NCI-H748 (cell line): ENCODE results near the gene REXO5.
"Not testable (repeated sequence)": the region's sequence is repeated elsewhere in the genome, so short reads cannot be mapped to it uniquely, and the experiment has no call there.

Experiments
- DNase-seq: peaks from one replicate; lab custom pipeline; 2025; ENCODE audit not compliant: unreplicated experiment; lab: John Stamatoyannopoulos, UW

REXO5 gene, protein sequence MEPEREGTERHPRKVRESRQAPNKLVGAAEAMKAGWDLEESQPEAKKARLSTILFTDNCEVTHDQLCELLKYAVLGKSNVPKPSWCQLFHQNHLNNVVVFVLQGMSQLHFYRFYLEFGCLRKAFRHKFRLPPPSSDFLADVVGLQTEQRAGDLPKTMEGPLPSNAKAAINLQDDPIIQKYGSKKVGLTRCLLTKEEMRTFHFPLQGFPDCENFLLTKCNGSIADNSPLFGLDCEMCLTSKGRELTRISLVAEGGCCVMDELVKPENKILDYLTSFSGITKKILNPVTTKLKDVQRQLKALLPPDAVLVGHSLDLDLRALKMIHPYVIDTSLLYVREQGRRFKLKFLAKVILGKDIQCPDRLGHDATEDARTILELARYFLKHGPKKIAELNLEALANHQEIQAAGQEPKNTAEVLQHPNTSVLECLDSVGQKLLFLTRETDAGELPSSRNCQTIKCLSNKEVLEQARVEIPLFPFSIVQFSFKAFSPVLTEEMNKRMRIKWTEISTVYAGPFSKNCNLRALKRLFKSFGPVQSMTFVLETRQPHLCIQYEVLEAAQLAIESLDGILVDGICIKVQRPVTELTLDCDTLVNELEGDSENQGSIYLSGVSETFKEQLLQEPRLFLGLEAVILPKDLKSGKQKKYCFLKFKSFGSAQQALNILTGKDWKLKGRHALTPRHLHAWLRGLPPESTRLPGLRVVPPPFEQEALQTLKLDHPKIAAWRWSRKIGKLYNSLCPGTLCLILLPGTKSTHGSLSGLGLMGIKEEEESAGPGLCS

DNA sequence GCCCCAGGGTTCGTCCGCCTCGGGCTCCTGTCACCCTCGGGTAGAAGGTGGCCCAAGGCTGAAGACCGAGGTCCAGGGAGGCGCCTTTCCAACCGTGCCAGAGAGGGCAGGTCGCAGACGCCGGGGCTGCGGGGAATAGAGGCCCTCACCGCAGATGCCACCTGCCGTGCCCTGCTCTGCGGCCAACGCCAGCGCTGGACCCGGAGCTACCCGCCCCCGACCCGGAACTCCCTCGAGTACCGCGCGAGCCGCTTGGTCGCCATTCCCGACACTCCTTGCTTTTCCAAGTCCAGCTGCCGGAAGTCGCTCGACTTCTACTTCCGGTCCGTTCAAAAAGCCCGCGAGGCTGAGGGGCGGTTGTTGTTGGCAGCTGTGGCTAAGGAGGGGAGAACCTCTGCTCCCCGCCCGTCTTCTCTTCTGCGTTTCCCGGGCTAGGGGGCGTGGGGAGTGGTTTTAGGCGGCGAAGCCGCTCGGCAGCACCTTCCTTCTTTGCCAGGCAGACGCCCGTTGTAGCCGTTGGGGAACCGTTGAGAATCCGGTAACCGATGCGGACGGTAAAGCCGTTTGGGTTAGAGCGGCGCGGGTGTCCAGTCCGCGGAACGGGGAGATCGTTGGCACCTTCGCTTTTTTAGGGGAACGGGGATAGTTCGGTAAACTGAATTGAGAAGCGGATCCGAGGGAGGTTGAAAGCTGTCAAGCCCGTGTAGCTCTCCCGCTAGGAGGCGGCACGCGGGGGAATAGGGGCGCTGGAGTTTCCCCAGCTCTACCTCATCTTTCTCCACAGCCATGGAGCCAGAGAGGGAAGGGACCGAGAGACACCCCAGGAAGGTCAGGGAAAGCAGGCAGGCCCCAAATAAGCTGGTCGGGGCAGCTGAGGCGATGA lies at the start of gene REXO5, which contains the start of gene ERI2:
TSS of gene REXO5 (plus strand) at position 360 of the 883 bp plus-strand sequence. CDS start at position 787, 427 bp downstream.
TSS of gene ERI2 (minus strand) at position 305 of the 883 bp plus-strand sequence. CDS start at position 263, 42 bp downstream.
- DNase-seq = peak; percentile 95

DNA sequence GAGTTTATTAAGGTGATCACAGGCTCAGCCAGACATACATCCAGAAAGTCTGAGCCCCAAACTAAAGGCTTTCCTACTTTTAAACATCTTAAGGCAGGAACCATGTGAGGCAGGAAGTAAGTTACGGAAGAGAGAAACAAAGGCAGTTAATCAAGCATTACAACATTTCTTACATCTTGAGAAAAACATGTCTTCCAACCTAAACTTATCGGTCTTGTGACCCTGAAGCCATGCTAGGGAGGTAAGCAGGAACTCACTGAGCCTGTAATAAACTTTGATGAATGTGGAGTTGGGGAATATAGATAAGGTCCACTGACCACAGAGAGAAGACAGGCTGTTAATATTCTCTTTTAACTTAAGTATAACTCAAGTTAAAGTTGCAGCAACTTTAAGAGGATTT lies 46.0 kb upstream of the REXO5 start:
- no peak for DNase-seq

DNA sequence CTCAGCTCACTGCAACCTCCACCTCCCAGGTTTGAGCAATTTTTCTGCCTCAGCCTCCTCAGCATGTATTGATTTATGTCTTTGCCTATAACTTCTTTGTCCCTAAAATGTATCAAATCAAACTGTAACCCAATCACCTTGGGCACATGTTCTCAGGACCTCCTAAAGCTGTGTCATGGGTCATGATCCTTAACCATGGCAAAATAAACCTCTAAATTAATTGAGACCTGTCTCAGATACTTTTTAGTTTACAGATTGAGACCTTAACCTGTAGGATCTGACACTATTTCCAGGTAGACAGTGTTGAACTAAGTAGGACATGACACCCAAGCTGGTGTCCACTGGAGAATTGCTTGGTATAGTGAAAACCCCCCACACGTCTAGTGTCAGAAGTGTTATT lies 45.2 kb upstream of the REXO5 start:
- DNase-seq = no peak

DNA sequence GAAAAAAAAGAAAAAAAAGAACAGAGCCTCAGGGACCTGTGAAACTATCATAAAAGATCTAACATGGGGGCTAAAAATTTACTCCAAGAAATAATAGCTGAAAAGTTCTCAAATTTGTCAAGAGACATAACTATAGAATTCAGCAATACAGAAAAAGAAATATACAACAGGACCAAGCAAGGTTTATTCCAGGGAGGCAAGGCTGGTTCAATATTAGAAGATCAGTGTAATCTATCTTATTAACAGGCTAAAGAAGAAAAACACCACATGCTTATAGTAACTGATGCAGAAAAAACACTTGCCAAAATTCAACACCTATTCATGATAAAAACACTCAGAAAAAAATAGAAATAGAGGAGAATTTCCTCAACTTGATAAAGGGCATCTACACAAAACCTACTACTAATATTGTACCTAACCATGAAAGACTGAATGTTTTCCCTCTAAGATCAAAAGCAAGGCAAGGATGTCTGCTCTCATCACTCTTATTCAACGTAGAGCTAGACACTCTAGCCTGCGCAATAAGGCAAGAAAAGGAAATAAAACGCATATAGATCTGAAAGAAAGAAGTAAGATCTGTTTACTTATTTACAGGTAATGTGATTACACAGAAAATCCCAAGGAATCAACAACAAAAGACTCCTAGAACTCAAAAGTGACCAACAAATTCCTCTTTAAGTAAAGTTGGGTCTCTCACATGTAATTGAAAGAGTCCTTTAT lies 43.8 kb upstream of the REXO5 start:
- no peak for DNase-seq

DNA sequence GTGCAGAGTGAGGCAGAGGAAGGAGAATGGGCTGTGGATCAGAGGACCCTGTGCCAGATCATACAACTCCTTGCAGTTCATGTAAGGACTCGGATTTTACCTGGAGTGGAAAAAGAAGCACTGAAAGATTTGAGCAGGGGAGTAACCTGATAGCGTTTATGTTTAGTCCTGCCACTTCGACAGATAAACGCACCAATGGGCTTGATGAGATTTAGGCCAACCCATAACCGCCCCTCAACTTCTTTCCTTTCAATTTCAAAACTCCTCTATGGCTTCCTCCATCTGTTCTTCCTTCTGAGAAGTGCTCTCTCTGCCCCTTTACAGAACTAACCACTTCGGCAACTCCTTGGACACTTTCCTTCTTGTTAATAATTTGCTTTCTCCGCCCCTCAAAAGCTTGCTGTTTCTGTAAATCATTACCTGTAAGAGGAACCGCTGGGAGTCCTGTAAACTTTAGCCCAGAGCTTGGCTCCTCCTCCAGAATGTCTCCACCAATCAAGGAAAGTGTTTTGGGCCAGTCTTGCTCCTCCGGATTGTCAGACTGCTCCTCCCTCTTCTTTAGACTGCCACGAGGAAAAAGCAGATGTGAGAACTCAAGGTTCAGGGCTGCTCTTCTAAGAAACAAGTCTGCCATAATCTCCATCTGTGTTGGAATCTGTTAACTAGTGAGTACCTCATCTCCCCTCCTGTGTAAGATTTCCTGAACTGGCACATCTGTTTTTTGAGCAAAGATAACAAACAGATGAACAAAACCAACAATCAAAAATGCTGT lies 42.7 kb upstream of the REXO5 start, which contains the start of gene ACSM3:
TSS of gene ACSM3 (plus strand) at position 554 of the 772 bp plus-strand sequence. CDS start 6,021 bp downstream, outside the sequence.
- DNase-seq = peak; percentile 14

DNA sequence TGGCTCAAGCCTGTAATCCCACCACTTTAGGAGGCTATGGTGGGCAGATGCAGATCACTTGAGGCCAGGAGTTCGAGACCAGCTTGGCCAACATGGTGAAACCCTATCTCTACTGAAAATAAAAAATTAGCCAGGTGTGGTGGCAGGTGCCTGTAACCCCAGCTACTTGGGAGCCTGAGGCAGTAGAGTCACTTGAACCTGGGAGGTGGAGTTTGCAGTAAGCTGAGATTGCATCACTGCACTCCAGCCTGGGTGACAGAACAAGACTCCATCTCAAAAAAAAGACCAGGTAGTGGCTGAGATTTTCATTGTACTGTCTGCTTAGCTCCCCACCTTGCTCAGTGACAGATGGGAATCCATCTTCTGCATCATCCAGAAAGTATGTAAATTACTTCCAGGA lies 41.9 kb upstream of the REXO5 start:
- not testable (repeated sequence) for DNase-seq

DNA sequence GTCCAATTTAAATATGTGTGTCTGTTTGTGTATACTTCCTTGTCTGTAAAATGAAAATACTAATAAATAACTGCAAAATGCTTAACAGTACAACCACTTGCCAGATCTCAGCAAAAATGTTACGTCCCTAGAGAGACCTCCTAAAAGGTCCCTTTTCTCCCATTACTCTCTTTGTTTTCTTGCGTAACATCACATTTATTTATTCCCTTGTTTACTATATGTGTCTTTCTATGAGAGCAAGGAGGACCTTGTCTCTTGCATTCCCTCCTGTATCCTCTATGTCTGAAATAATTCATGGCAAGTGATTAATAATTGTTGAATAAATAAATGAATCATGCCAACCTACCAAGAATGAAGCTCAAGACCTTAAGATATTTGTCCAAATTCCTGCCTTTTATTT lies 40.6 kb upstream of the REXO5 start:
- no peak for DNase-seq

DNA sequence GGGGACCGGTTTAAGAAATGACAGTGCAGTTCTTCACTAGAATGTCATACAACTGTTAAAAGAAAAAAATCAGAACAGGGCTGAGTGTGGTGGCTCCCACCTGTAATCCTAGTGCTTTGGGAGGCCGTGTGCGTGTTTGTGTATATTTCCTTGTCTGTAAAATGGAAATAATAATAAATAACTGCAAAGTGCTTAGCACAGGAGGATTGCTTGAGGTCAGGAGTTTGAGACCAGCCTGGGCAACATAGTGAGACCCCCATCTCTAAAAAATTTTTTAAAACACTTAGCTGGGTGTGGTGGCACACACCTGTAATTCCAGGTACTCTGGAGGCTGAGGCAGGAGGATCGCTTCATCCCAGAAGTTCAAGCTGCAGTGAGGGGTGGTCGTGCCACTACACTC lies 40.0 kb upstream of the REXO5 start:
- DNase-seq = no peak

DNA sequence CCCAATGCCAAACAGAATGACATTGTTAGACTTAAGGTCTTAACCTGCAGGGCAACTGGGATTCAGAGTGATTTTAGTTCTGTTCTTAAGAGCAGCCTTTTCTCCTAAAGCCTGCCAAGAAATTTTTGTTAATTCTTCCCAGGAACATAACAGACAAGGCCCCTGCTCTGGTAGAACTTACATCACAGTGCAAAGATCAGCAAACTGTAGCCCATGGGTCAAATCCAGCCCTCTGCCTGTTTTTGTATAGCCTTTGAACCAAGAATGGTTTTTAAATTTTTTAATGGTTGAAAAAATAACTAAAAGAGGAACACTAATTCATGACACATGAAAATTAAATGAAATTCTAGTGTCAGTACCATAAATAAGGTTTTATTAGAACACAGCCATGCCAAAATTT lies 38.8 kb upstream of the REXO5 start:
- no peak for DNase-seq

DNA sequence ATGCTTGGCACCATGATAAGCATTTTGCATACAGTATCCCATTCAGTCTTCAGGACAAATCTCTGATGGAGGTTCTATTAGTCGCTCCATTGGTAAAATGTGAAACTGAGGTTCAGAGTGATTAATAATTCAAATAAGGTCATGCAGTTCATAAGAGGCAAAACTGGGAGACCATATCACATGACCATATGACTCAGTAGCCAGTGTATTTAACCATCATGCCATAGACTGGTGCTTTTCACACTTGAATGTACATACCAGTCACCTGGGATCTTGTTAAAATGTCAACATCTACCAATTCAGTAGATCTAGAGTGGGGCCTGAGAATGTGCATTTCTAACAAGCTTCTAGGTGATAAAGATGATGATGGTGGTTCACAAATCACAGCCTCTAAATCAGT lies 38.2 kb upstream of the REXO5 start:
- no peak for DNase-seq

DNA sequence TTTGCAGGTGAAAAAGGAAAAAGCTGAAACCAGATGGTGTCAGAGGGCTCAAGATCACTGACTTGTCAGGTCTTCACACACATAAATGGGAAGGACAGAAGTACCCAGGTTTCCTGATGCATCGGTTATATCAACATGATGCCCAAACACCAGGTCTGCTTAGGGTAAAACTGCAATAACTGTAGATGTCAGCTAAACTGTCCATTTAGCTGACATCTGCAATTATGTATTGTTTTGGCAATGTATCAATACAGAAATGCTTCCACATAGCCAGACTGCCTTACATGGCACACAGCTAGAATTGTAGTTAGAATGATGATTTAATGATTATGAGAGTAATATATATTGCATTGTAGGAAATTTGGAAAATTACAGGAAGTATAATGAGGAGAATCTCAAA lies 37.5 kb upstream of the REXO5 start:
- no peak for DNase-seq

DNA sequence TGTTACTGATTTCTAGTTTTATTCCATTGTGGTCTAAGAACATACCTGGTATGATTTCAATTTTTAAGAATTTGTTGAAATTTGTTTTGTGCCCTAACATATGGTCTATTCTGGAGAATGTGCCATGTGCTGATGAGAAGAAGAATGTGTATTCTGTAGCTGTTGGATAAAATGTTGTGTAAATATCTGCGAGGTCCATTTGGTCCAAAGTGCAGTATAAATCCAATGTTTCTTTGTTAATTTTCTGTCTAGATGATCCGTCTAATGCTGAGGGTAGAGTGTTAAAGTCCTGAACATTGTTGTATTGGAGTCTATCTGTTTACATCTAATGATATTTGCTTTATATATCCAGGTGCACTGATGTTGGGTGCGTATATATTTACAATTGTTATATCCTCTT lies 32.6 kb upstream of the REXO5 start:
- DNase-seq = no peak

DNA sequence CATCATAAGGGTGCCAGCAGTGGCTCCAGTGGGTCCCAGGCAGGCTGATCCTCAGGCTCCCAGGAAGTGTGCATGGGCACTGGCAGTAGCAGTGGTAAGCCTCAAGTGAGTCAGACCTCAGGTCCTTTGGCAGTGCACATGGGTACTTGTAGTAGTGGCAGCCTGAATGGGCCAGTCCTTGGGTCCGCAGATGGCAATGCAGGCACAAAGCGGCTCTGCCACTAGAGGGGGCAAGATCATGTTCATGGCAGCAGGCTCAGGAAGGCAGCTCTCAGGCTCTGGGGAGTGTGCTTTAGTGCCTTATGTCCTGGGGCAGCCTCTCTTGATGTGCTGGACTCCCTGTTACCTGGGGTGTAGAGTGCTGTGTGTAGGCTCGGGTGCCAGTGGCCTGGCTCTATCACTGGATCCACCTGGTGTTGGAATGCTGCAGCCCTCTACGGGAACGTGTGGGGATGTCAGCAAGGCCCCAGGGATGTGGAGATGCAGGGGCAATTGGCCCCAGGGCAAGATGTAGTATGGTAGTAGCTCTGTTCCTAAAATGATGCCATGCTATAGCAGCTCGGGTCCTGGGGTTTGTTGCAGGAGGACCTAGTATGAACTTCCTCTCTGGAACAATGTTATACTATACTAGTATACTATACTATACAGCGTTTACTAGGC lies 31.5 kb upstream of the REXO5 start:
- peak; percentile 54 for DNase-seq

DNA sequence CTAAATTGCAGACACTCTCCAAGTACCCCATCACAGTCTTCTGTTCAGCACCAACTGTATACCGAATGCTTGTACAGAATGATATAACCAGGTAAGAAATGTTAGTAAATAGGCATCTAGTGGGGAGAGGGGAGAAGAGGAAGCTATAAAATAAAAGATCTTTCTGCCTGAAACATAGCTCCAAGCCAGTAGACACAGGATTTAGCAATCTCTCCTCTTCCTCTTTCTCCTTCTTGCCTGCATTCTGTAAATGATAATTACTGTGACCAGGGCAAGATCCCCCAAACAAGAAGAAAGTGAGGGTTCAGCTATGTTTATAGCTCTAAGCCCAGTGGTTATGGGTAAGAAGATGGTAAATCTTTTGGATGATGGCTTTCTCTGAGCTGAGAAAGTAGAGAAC lies 24.6 kb upstream of the REXO5 start:
- DNase-seq = no peak

DNA sequence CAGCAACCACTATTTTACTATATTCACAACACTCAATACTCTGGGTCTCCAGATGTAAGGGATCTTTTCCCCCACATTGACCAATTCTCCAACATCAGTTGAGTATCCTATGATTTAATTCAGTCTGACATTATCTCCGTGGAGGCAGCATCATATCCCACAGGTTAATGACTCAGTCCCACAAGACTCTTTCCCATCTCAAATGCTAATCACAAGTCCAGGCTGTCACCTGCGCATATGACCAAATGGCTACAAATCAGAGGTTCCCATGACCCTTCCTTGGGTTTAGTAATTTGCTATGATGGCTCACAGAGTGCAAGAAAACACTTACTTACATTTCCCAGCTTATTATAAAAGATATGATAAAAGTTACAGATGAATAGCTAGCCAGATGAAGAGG lies 23.9 kb upstream of the REXO5 start:
- DNase-seq = no peak

DNA sequence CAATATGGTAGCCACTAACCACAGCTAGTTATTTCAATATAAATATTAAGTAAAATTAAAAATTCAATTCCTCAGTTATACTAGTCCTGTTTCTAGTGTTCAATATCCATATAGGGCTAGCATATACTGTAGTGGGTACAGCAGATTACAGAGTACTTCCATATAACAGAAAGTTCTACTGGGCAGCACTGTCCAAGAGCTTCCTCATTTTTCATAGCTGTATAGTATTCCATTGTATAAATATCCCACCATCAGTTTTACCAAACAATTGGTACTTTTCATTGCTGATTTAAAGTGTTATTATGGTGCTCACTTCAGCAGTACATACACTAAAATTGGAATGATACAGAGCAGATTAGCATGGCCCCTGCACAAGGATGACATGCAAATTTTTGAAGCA lies 22.1 kb upstream of the REXO5 start:
- DNase-seq = no peak

DNA sequence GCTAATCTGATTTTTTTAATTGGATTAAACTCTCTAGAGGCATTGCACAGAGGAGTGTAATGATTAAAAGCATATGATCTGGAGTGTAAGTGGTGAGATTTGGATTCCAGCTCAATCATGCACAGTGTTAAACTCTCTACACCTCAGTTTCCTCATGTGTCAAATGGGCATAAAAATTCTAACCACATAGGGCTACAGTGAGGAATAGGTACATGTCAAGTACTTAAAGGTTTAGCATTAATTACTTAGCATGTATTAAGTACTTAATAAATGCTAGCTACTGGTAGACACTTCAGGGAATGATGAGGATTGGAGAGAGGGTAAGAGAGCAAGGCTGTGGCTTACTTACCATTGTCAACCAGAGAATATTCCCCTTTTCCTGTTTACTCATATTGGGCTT lies 17.2 kb upstream of the REXO5 start:
- DNase-seq = no peak

DNA sequence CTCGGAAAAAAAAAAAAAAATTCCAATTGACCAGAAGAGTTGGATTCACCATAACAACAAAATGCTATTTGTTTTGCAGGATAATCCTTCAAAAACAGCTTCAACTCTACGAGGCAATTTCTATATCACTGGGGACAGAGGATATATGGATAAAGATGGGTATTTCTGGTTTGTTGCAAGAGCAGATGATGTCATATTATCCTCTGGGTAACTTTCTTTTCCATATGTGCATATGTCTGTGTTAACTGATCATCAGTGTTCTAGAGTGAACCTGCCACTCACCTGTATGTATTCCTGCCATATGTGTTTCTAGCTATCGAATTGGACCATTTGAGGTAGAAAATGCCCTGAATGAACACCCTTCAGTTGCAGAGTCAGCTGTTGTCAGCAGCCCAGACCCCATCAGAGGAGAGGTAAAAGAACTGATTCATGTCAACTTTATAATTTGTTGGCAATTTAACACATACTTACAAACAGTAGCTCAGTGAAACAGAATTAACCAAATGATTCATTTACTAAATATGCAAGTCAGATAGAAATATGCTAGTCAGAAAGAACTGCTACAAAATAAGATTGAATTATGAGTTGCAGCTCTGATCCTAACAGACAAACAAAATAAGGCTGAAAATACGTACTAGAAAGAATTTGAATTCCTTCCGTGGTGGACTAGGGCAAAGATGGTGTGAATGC lies 14.3 kb upstream of the REXO5 start:
- no peak for DNase-seq

DNA sequence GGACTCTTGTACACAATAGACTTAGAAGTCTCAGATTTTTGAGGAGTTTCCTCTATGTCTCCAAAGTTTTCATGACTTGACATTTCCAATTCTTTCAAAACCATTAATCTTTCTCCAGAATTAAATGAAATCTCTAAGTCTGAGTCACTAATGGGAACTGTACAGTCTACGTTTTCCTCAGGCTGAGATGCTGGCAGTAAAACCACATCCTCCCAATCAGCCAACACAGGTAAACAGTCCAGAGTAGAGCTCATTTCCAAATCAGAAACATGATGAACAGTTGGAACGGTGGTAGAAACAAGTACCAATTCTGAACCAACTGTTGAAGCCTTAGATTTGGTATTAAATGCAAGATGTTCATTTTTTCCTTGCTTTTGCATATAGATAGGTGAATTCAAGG lies 8.0 kb upstream of the REXO5 start:
- no peak for DNase-seq
